HUES64 (cell line): ENCODE measurements around the gene SLC27A5.

Experiments used
- H3K27ac ChIP-seq: 2 replicates; pipeline ENCODE4 v1.7.0; 2013; ENCODE audit warnings: low read depth, low read length, inconsistent platforms
- H3K27me3 ChIP-seq: 2 replicates; pipeline ENCODE4 v1.6.1; 2013; ENCODE audit warnings: mild to moderate bottlenecking, low read length; ENCODE audit not compliant: insufficient read depth
- H3K36me3 ChIP-seq: 2 replicates; pipeline ENCODE4 v1.6.1; 2013; ENCODE audit warnings: mild to moderate bottlenecking, low read length; ENCODE audit not compliant: insufficient read depth
- H3K4me1 ChIP-seq: 2 replicates; pipeline ENCODE4 v1.6.1; 2013; ENCODE audit warnings: mild to moderate bottlenecking, low read length, moderate library complexity; ENCODE audit not compliant: insufficient read depth
- H3K4me3 ChIP-seq: 2 replicates; pipeline ENCODE4 v1.5.1; 2013; ENCODE audit warnings: mild to moderate bottlenecking, low read length, moderate library complexity
- H3K9ac ChIP-seq: 2 replicates; pipeline ENCODE4 v1.6.1; 2013; ENCODE audit warnings: mild to moderate bottlenecking, low read depth, low read length
- H3K9me3 ChIP-seq: 2 replicates; pipeline ENCODE4 v1.6.1; 2013; ENCODE audit warnings: low read depth, low read length; ENCODE audit not compliant: insufficient read depth
- WGBS: fragments of 150-250, 120-280 bp; methylation state at CpG from one replicate; pipeline ENCODE4 v1.1.7; 2013; ENCODE audit warnings: missing lambda C conversion rate; 5-methylcytosine and 5-hydroxymethylcytosine counted together

Gene SLC27A5

DNA sequence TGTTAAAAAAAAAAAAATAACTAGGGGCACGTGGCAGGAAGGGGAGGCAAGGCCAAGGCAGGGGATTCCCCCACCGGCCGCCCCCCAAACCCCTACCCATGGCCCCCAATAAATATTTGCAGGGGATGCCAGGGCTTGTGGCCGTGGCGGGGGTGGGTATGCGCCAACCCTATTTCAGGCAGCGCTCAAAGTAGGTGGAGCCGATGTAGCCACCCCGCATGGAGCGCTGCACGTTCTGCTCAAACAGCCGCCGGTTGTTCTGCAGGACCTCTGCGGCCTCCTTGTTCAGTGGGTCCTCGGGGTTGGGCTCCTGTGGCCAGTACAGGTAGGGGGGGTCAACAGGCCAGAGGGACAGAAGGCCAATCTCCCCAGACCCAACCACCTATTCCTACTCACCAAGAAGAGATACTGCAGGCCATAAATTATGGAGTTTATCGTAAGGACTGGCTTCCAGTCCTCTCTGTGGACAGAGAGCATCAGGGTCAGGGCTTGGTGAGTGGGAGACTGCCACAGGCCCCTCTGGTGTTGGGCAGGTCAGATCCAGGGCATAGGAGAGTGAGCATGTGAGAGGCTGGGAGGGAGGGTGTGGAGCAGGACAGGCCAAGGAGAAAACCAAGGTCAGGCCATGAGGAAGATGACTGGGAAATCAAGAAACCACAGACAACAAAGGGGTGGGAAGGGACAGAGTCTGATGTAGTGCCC, 44.3 kb upstream of the SLC27A5 start:
- H3K4me3 ChIP-seq: no peak overlapping the region
- H3K9ac ChIP-seq: no peak overlapping the region
- WGBS: 96% methylated on average over 16 of the region's 16 CpGs
- 0 out of 2 replicates have a peak, but pooled peaks cover under 1% of the 10 kb centered on the region for H3K27me3 ChIP-seq
- no peaks in the 10 kb centered on the region for H3K9me3 ChIP-seq
- no peak overlapping the region for H3K27ac ChIP-seq
- H3K4me1 ChIP-seq: no peaks in the 10 kb centered on the region
- peaks cover 28% of the 10 kb centered on the region for H3K36me3 ChIP-seq

DNA sequence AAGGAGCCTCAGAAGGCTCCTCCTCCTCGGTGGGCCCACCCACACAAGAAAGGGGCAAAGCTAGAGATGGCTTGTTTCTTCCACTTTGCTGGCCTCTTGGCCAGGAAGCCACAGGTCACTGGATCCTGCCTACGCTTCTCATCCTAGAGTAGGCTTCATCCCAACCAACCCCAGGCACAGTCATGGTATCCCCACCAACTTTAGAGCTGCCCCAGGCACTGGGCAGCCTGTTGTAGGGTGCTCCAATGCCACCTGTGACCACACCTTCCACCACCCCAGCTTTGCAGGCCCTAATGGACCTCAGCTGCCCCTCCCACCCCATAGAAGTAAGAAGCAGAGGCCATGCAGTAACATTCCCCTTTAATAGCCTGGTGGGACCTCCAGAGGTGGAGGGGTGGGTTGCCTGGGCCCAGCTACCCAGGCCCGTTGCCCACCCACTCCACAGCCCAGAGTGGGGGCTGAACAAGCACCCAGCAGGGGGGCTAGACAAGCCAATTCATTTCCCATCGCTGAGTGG, 43.6 kb upstream of the SLC27A5 start:
- Histone ChIP-seq H3K4me1 (no peaks in the 10 kb centered on the region), H3K9me3 (no peaks in the 10 kb centered on the region), H3K27me3 (no peaks in the 10 kb centered on the region), H3K27ac (peak overlapping the region; percentile 95), H3K36me3 (peaks cover 35% of the 10 kb centered on the region), H3K9ac (peak overlapping the region; percentile 62), H3K4me3 (peak overlapping the region; percentile 78)
- 75% methylated on average over 4 of the region's 4 CpGs for WGBS

DNA sequence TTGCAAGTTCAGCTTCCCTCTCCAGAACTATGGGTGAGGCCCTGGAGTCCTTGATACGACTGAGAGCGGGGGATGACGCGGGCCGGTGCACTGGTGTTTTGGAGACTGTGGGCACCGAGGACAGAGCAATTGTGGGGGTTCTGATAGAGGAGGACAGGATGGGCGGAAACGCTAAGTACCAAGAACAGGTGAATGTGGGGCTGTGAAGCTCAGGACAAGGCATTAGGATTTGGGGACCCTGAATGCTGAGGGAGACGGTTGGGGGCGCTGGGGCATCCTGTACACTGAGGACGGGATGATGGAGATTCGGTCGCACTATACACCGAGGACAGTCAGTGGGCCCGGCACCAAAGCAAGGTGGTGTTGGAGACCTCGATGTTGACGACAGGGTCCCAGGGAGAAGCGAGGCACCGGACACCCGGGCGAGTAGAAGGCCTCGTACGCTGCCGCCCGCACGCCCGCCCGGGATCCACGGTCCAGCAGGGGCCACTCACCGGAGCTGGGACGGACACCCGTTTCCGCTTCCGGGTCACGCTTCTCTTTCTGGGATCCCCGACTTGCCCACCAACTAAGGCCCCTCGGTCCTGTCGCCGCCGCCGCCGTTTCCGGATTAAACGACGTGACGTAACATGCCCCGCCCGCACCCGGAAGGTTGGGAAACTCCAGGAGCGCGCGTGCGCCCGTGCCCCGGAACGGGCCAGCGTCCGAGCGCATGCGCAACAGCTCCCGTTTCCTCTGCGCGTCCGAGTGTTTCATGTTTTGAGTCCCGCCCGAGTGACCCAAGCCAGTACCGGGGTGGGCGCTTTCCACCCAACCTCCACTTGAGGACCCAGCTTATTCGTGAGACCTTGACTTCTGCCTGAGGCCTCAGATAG, 42.9 kb upstream of the SLC27A5 start, which contains the start of gene CHMP2A:
Gene CHMP2A (minus strand): TSS at position 612 of the 875 bp plus-strand sequence. CDS start 893 bp downstream, outside the sequence.
- peak within 1 kb of the TSS; percentile 84 for H3K9ac ChIP-seq
- WGBS: 2% methylated on average over 69 of the region's 69 CpGs
- peak within 1 kb of the TSS; percentile 78 for H3K4me3 ChIP-seq
- H3K36me3 ChIP-seq: peaks cover 42% of the 10 kb centered on the region
- H3K4me1 ChIP-seq: no peaks in the 10 kb centered on the region
- no peaks in the 10 kb centered on the region for H3K9me3 ChIP-seq
- H3K27me3 ChIP-seq: no peaks in the 10 kb centered on the region
- H3K27ac ChIP-seq: peak within 1 kb of the TSS; percentile 95

DNA sequence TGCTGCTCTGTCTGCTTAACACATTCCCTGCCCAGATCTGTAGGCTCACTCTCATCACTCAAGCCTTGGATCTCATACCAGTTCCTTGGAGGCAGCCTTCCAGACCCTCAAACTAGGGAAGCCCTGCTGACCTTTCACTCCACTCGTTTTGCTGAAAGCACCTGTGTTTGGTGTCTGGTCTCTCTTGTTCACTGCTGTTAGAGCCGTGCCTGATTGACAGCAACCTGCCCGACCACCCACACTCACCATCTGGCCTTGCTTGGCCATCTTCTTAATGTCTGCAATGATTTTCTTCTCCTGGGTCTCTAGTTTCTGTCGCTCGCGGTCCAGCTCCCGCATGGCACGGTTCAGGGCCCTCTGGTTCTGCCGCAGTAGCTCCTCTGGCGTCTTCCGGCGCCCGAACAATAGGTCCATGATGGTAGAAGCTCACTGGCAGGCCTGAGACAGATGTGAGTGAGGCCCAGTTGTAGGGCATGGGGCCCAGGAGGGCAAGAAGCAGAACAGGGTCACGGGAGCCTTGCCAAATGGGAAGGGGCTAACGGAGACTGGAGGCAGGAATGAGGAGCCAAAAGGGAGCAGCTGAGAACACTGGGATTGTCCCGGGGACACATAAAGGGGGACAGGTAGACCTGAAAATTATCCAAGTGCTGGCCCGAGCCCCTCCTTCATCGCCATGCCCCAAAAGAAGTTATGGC, 42.2 kb upstream of the SLC27A5 start:
- Histone ChIP-seq H3K9me3 (no peaks in the 10 kb centered on the region), H3K4me3 (peak overlapping the region; percentile 78), H3K27ac (peak overlapping the region; percentile 79), H3K36me3 (peaks cover 49% of the 10 kb centered on the region), H3K4me1 (no peaks in the 10 kb centered on the region), H3K27me3 (no peaks in the 10 kb centered on the region), H3K9ac (peak overlapping the region; percentile 84)
- 73% methylated on average over 18 of the region's 18 CpGs for WGBS

DNA sequence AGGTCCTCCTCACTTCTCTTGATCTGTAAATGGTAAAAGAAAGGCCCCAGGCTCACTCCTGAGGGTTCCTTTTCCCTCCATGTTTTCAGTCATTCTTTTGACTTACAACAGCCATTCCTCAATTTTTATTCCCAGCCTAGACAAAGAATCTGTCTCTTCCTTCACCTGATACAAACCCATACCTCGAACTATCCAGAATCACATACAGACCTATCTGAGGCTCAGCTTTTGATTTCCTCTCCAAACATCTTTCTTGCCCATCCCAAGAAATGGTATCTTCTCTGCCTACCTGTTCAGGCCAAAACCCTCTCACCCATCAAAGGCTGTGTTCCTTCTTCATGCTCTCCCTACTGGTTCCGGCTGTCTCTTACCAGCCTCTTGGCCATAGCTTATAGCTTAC, 40.9 kb upstream of the SLC27A5 start:
- no peak overlapping the region for H3K4me3 ChIP-seq
- no peak overlapping the region for H3K27ac ChIP-seq
- H3K36me3 ChIP-seq: peaks cover 62% of the 10 kb centered on the region
- no peaks in the 10 kb centered on the region for H3K9me3 ChIP-seq
- no peaks in the 10 kb centered on the region for H3K27me3 ChIP-seq
- H3K9ac ChIP-seq: no peak overlapping the region
- H3K4me1 ChIP-seq: no peaks in the 10 kb centered on the region
- 94% methylated on average over 2 of the region's 2 CpGs for WGBS

DNA sequence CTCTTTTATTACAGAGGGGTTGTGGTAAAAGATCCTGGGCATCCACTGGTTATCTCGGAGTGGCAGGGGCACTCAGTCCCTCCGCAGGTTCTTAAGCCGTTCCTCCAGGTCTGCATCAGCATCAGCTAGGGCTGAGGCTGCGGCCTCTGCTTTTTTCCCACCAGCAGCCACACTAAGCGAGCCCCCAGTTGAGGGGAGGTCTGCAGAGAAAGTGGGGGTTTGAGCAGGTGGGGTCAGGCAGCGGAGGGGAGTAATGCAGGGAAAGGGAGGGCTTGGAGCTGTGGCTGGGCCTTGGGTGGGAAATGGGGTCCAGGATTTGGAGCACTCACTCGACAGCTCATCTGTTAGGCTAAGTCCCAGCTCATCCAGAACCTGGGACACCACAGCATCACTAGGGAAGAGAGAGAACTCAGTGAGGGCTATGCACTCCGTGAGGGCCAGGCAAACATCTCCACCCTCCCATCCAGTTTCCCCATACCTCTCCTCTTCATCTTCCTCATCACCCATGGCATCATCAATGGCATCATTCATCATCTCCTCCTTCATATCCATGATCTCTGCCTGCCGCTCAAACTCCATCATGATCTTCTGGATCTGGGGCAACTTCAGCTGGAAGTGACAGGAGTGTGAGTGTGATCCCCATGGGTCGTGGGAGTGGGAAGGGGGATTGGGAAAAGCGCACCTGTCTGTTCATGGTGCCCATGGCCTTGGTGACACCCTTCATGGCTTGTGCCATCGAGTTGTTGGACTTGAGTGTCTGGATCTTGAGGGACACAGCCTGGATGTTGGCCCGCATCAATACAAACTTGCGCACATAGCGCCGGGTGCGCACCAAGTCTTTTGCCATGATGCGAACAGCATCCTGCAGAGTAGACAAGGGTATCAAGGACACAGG, 40.0 kb upstream of the SLC27A5 start:
- no peak overlapping the region for H3K27ac ChIP-seq
- no peak overlapping the region for H3K4me3 ChIP-seq
- no peaks in the 10 kb centered on the region for H3K9me3 ChIP-seq
- H3K4me1 ChIP-seq: no peaks in the 10 kb centered on the region
- H3K9ac ChIP-seq: no peak overlapping the region
- H3K27me3 ChIP-seq: no peaks in the 10 kb centered on the region
- 95% methylated on average over 18 of the region's 18 CpGs for WGBS
- H3K36me3 ChIP-seq: peaks cover 69% of the 10 kb centered on the region

DNA sequence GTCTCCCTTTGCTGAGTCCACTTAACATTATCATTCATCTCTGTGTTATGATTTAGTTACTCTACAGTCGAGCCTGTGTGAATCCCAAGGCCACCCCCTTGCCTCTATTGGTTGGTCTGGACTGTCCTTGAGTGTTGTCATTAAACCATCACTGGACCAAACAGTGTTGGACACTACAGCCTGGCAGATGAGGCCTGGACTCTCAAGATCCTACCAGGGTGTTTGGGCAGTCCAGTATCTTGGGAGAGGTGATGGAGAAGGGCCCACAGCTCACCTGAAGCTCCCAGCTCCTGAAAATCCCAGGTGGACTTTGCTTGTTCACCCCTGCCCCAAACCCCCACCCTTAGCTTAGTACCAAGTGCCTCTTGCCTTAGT, 39.3 kb upstream of the SLC27A5 start:
- 87% methylated on average over 1 of the region's 1 CpG for WGBS
- Histone ChIP-seq H3K4me1 (peaks cover 7% of the 10 kb centered on the region; the same call in 1 of the 2 replicates), H3K27ac (no peak overlapping the region), H3K36me3 (peaks cover 69% of the 10 kb centered on the region), H3K9ac (no peak overlapping the region), H3K27me3 (no peaks in the 10 kb centered on the region), H3K4me3 (no peak overlapping the region), H3K9me3 (no peaks in the 10 kb centered on the region)

DNA sequence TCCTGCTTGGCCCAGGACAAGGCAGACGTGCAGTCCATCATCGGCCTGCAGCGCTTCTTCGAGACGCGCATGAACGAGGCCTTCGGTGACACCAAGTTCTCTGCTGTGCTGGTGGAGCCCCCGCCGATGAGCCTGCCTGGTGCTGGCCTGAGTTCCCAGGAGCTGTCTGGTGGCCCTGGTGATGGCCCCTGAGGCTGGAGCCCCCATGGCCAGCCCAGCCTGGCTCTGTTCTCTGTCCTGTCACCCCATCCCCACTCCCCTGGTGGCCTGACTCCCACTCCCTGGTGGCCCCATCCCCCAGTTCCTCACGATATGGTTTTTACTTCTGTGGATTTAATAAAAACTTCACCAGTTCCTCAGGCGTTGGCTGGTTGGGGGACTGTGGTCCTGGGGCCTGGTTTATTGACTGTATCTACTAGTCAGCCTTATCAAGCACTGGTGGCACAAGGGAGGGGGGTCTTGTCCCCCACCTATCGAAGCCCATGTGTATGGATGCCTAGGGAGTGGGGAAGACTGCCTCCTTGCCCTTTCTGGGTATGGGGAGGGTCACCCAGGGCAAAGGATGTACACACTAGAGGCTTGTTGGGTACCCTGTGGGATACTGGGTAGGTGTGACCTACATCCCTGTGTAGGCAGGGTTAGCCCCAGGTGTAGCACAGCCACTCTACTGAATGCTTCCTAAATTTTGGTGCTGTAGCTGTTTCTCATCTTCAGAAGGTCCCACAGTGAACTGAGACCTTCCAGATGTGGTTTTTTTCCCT, 38.8 kb upstream of the SLC27A5 start:
- Histone ChIP-seq H3K9ac (no peak overlapping the region), H3K4me1 (peaks cover 7% of the 10 kb centered on the region; the same call in 1 of the 2 replicates), H3K36me3 (peaks cover 72% of the 10 kb centered on the region), H3K27me3 (no peaks in the 10 kb centered on the region), H3K4me3 (no peak overlapping the region), H3K9me3 (no peaks in the 10 kb centered on the region), H3K27ac (no peak overlapping the region)
- WGBS: 96% methylated on average over 13 of the region's 13 CpGs

DNA sequence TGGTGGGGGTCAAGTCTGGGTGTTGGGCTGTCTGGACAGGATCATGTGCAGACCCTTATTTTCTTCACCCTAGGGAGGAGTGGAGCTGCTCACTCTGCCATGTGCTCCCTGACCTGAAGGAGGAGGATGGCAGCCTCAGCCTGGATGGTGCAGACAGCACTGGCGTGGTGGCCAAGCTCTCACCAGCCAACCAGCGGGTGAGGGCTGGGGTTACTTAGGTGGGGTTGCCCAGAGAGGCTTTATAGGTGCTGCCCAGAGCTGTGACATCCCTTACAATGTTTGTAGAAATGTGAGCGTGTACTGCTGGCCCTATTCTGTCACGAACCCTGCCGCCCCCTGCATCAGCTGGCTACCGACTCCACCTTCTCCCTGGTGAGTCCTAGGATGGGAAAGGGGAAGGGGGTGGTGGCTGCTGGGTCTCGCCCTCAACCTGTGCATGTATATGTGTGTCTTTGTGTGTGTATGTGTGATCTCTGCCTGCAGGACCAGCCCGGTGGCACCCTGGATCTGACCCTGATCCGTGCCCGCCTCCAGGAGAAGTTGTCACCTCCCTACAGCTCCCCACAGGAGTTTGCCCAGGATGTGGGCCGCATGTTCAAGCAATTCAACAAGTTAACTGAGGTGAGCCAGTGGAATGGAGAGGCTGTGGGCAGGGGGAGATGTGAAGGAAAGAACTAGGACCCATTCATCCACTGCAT, 38.0 kb upstream of the SLC27A5 start:
- Histone ChIP-seq H3K36me3 (peaks cover 74% of the 10 kb centered on the region), H3K27me3 (no peaks in the 10 kb centered on the region), H3K9me3 (no peaks in the 10 kb centered on the region), H3K27ac (no peak overlapping the region), H3K9ac (no peak overlapping the region), H3K4me1 (peaks cover 7% of the 10 kb centered on the region; the same call in 1 of the 2 replicates), H3K4me3 (no peak overlapping the region)
- WGBS: 96% methylated on average over 11 of the region's 11 CpGs
